Measurements from ENCODE around the gene STPG3.

The STPG3 gene

GRCh38 chr9:137222190-137223077, 28.7 kb upstream of the STPG3 start, which contains the start of gene RNF208:
Gene RNF208 (minus strand): TSS chr9:137222240. CDS start chr9:137221212, 1,028 bp downstream.
- no peak for DNase-seq (ENCODE audit: low read depth, low spot score)

- peak; percentile 95 for DNase-seq (ENCODE audit: low read depth, low spot score)
Measured at GRCh38 chr9:137223078-137223970, 27.8 kb upstream of the STPG3 start.

GRCh38 chr9:137224830-137225694, 26.0 kb upstream of the STPG3 start, which contains the start of gene CYSRT1:
Gene CYSRT1 (plus strand): TSS chr9:137225174. CDS start chr9:137225622, 448 bp downstream.
- no peak for DNase-seq (ENCODE audit: low read depth, low spot score)

GRCh38 chr9:137225699-137226331, 25.3 kb upstream of the STPG3 start:
- no peak for DNase-seq (ENCODE audit: low read depth, low spot score)

GRCh38 chr9:137226338-137227053, 24.6 kb upstream of the STPG3 start:
- no peak for DNase-seq (ENCODE audit: low read depth, low spot score)

- DNase-seq (ENCODE audit: low read depth, low spot score), result no peak
Measured at GRCh38 chr9:137227054-137227852, 23.8 kb upstream of the STPG3 start, which contains the start of gene RNF224. Gene RNF224 (plus strand): TSS chr9:137227502. CDS start chr9:137228336, 834 bp downstream.

GRCh38 chr9:137227853-137228505, 23.1 kb upstream of the STPG3 start:
- no peak for DNase-seq (ENCODE audit: low read depth, low spot score)

- DNase-seq (ENCODE audit: low read depth, low spot score), result no peak
Measured at GRCh38 chr9:137228506-137228967, 22.5 kb upstream of the STPG3 start.

- no peak for DNase-seq (ENCODE audit: low read depth, low spot score)
Measured at GRCh38 chr9:137228968-137229896, 21.9 kb upstream of the STPG3 start.

- DNase-seq (ENCODE audit: low read depth, low spot score), result no peak
Measured at GRCh38 chr9:137229903-137230704, 21.0 kb upstream of the STPG3 start.

- DNase-seq (ENCODE audit: low read depth, low spot score), result no peak
Measured at GRCh38 chr9:137230705-137231371, 20.2 kb upstream of the STPG3 start, which contains the start of gene SLC34A3. Gene SLC34A3 (plus strand): TSS chr9:137230901. CDS start chr9:137231703, 802 bp downstream.

GRCh38 chr9:137231372-137232039, 19.6 kb upstream of the STPG3 start:
- DNase-seq (ENCODE audit: low read depth, low spot score), result no peak

GRCh38 chr9:137232101-137232500, 19.0 kb upstream of the STPG3 start:
- DNase-seq (ENCODE audit: low read depth, low spot score), result no peak

GRCh38 chr9:137232510-137232909, 18.6 kb upstream of the STPG3 start:
- DNase-seq (ENCODE audit: low read depth, low spot score), result no peak
